Measurements from ENCODE around the gene TMEM212. TPM values are rescaled to one million over a fixed set of nuclear protein-coding genes. Genes with fewer than 3 reads are reported as not detected.

Gene TMEM212
- total RNA-seq, 1 donor from 2014 or later = not detected

DNA sequence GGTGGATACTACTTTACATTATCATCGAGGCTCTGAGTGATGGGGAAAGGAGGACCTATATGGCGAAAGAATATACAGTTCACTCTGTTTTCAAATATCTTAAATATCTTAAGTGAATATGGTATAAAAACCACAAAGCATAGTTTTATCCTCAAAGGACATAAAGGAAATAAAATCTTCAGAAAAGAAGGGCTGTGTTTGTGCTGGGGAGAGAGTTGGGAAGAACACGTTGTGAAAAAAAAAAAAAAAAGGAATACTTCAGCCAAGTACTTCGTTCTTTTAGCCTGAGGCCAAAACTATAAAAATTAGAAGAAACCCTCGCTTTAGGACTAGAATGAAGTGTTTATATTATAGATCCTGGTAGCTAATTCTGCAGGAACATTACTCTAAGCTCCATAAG, 10.2 kb upstream of the TMEM212 start:
- H3K4me2 ChIP-seq (ENCODE audit: low read length) = no peak overlapping the region
- no peak overlapping the region for H3K9ac ChIP-seq (ENCODE audit: low read length)
- H3K4me3 ChIP-seq (ENCODE audit: insufficient read depth, low read depth, low read length) = no peak overlapping the region
- H4K20me1 ChIP-seq (ENCODE audit: insufficient read depth, low read length) = no peaks in the 10 kb centered on the region
- H3K9me3 ChIP-seq (ENCODE audit: insufficient read depth, low read depth, low read length) = no peaks in the 10 kb centered on the region
- Mint-ChIP-seq H3K4me1 (ENCODE audit: low read depth, unreplicated experiment) (peaks cover 9% of the 10 kb centered on the region), H3K36me3 (ENCODE audit: low read depth, unreplicated experiment) (peaks cover 1% of the 10 kb centered on the region), H3K4me3 (ENCODE audit: unreplicated experiment) (no peak overlapping the region), H3K9me3 (ENCODE audit: unreplicated experiment) (no peaks in the 10 kb centered on the region), H3K27me3 (ENCODE audit: low read depth, unreplicated experiment) (no peaks in the 10 kb centered on the region), H3K27ac (ENCODE audit: unreplicated experiment) (no peak overlapping the region)
- H3K4me1 ChIP-seq (ENCODE audit: insufficient read depth, low read length) = peaks cover 9% of the 10 kb centered on the region
- H3K36me3 ChIP-seq (ENCODE audit: insufficient read depth, low read length) = no peaks in the 10 kb centered on the region
- FAIRE-seq (no peak), DNase-seq (ENCODE audit: low read depth) (no peak)
- H2AFZ ChIP-seq (ENCODE audit: low read depth, low read length) = no peak overlapping the region
- no peaks in the 10 kb centered on the region for H3K79me2 ChIP-seq (ENCODE audit: insufficient read depth, low read length)
- no peak overlapping the region for H3K27ac ChIP-seq (ENCODE audit: low read depth, low read length)
- no peaks in the 10 kb centered on the region for H3K27me3 ChIP-seq (ENCODE audit: insufficient read depth, low read length)
- TF ChIP-seq EZH2 (IDR thresholded peaks at IDR 0.05; ENCODE audit: insufficient read depth, low read length) = no peak
- TF ChIP-seq, protein P1, sequence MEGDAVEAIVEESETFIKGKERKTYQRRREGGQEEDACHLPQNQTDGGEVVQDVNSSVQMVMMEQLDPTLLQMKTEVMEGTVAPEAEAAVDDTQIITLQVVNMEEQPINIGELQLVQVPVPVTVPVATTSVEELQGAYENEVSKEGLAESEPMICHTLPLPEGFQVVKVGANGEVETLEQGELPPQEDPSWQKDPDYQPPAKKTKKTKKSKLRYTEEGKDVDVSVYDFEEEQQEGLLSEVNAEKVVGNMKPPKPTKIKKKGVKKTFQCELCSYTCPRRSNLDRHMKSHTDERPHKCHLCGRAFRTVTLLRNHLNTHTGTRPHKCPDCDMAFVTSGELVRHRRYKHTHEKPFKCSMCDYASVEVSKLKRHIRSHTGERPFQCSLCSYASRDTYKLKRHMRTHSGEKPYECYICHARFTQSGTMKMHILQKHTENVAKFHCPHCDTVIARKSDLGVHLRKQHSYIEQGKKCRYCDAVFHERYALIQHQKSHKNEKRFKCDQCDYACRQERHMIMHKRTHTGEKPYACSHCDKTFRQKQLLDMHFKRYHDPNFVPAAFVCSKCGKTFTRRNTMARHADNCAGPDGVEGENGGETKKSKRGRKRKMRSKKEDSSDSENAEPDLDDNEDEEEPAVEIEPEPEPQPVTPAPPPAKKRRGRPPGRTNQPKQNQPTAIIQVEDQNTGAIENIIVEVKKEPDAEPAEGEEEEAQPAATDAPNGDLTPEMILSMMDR (IDR thresholded peaks at IDR 0.05; ENCODE audit: insufficient read depth, low read depth, low read length) = no peak

DNA sequence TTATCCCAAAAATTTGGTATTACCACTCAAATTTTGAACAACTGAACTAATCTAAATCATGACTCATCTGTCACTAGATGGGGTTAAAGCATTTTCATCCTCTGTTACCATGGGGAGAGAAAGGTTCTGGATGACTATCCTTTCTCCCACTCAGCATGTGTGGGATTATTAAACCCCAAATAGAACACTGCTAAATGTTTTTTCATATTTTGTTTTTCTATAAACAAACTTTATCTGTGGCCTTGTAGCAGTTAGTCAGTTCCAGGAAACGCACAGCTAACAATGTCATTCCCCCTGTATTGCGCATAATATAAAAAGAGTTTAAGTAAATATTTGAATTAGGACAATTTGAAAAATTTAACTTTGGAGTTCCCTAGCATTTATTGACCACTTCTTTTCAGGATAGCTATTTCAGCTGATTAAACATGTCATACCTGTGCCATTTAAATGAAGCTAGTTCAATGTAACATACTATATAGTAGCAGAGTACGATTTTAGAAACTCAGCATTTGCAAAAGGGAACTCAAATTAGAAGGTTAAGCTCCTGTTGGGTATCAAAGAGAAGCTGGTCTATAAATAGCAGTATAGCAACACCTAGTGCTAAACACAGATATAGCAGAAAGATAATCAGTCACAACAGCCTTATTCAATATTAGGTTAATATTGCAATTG, 9.2 kb upstream of the TMEM212 start:
- H3K9me3 ChIP-seq (ENCODE audit: insufficient read depth, low read depth, low read length) = no peaks in the 10 kb centered on the region
- H3K4me3 Mint-ChIP-seq (ENCODE audit: unreplicated experiment) = no peak overlapping the region
- no peaks in the 10 kb centered on the region for H4K20me1 ChIP-seq (ENCODE audit: insufficient read depth, low read length)
- H3K4me1 ChIP-seq (ENCODE audit: insufficient read depth, low read length) = peaks cover 16% of the 10 kb centered on the region
- no peak for FAIRE-seq
- TF ChIP-seq, protein P1 (IDR thresholded peaks at IDR 0.05; ENCODE audit: insufficient read depth, low read depth, low read length) = peak; percentile 57
- no peak for TF ChIP-seq EZH2 (IDR thresholded peaks at IDR 0.05; ENCODE audit: insufficient read depth, low read length)
- no peaks in the 10 kb centered on the region for H3K79me2 ChIP-seq (ENCODE audit: insufficient read depth, low read length)
- H3K27me3 ChIP-seq (ENCODE audit: insufficient read depth, low read length) = no peaks in the 10 kb centered on the region
- H3K4me1 Mint-ChIP-seq (ENCODE audit: low read depth, unreplicated experiment) = peaks cover 15% of the 10 kb centered on the region
- no peaks in the 10 kb centered on the region for H3K36me3 Mint-ChIP-seq (ENCODE audit: low read depth, unreplicated experiment)
- H3K4me2 ChIP-seq (ENCODE audit: low read length) = peak overlapping the region; percentile 3
- H3K36me3 ChIP-seq (ENCODE audit: insufficient read depth, low read length) = no peaks in the 10 kb centered on the region
- DNase-seq (ENCODE audit: low read depth) = peak; percentile 37
- peak overlapping the region; percentile 32 for H3K27ac ChIP-seq (ENCODE audit: low read depth, low read length)
- no peak overlapping the region for H3K27ac Mint-ChIP-seq (ENCODE audit: unreplicated experiment)
- no peaks in the 10 kb centered on the region for H3K9me3 Mint-ChIP-seq (ENCODE audit: unreplicated experiment)
- H2AFZ ChIP-seq (ENCODE audit: low read depth, low read length) = no peak overlapping the region
- no peak overlapping the region for H3K4me3 ChIP-seq (ENCODE audit: insufficient read depth, low read depth, low read length)
- H3K9ac ChIP-seq (ENCODE audit: low read length) = peak overlapping the region; percentile 29
- no peaks in the 10 kb centered on the region for H3K27me3 Mint-ChIP-seq (ENCODE audit: low read depth, unreplicated experiment)

DNA sequence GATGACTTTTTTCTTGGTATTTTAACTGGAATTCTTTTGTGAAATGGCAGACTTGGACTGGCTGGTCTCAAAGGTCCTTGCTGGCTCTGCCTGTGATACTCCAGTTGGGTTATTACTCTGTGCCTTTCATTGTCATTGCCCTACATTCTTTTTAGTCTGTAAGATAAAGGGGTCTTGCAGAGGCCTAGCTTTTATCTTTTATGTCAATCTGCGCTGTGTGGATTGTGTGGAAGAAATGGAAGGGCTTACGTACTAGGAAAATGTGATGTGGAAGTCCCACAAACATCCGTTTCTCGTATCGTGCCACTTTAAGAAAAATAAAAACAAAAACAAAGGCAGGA, 8.7 kb upstream of the TMEM212 start:
- H3K4me1 Mint-ChIP-seq (ENCODE audit: low read depth, unreplicated experiment) = peaks cover 15% of the 10 kb centered on the region
- DNase-seq (ENCODE audit: low read depth) = no peak
- H2AFZ ChIP-seq (ENCODE audit: low read depth, low read length) = no peak overlapping the region

More for the DNA sequence above, 8.7 kb upstream of the TMEM212 start:
- no peaks in the 10 kb centered on the region for H3K9me3 Mint-ChIP-seq (ENCODE audit: unreplicated experiment)
- H3K4me3 Mint-ChIP-seq (ENCODE audit: unreplicated experiment) = no peak overlapping the region
- no peak overlapping the region for H3K4me3 ChIP-seq (ENCODE audit: insufficient read depth, low read depth, low read length)
- peaks cover 16% of the 10 kb centered on the region for H3K4me1 ChIP-seq (ENCODE audit: insufficient read depth, low read length)
- no peaks in the 10 kb centered on the region for H3K36me3 Mint-ChIP-seq (ENCODE audit: low read depth, unreplicated experiment)
- no peaks in the 10 kb centered on the region for H3K27me3 ChIP-seq (ENCODE audit: insufficient read depth, low read length)
- no peak for FAIRE-seq
- no peak overlapping the region for H3K9ac ChIP-seq (ENCODE audit: low read length)
- no peak overlapping the region for H3K4me2 ChIP-seq (ENCODE audit: low read length)
- no peaks in the 10 kb centered on the region for H4K20me1 ChIP-seq (ENCODE audit: insufficient read depth, low read length)
- H3K79me2 ChIP-seq (ENCODE audit: insufficient read depth, low read length) = no peaks in the 10 kb centered on the region
- H3K9me3 ChIP-seq (ENCODE audit: insufficient read depth, low read depth, low read length) = no peaks in the 10 kb centered on the region
- TF ChIP-seq, protein P1 (IDR thresholded peaks at IDR 0.05; ENCODE audit: insufficient read depth, low read depth, low read length) = no peak
- no peak for TF ChIP-seq EZH2 (IDR thresholded peaks at IDR 0.05; ENCODE audit: insufficient read depth, low read length)
- peak overlapping the region; percentile 32 for H3K27ac ChIP-seq (ENCODE audit: low read depth, low read length)
- H3K36me3 ChIP-seq (ENCODE audit: insufficient read depth, low read length) = no peaks in the 10 kb centered on the region
- no peaks in the 10 kb centered on the region for H3K27me3 Mint-ChIP-seq (ENCODE audit: low read depth, unreplicated experiment)
- H3K27ac Mint-ChIP-seq (ENCODE audit: unreplicated experiment) = peak overlapping the region; percentile 30
